Measurements from ENCODE around the gene PSD2.

GRCh38 chr5:139772089-139772791, 23.4 kb upstream of the PSD2 start:
- no peak for TF ChIP-seq TAF1 (IDR thresholded peaks at IDR 0.05; ENCODE audit: low read depth, low read length)
- TF ChIP-seq POLR2AphosphoS5 (IDR thresholded peaks at IDR 0.05; ENCODE audit: low read depth, low read length), result no peak
- TF ChIP-seq POLR2A (IDR thresholded peaks at IDR 0.05; ENCODE audit: low read depth, low read length), result no peak
